Adrenal gland (tissue), 12 donors: ENCODE results near the gene PPP2R2C. TPM values are rescaled to one million over a fixed set of nuclear protein-coding genes. Genes with fewer than 3 reads are reported as not detected.
A peak's percentile ranks its signal among the peaks of the same experiment; 100 is the strongest.

Experiments
- DNase-seq, 7 donors: peaks; one replicate each; pipeline ENCODE4 v3.0.0-alpha.2; 2019 to 2020
- H3K27ac ChIP-seq, 5 donors: fragments of 200-600 bp; sonication (generic) in 4 of 5; 1 replicate in 3 of 5; 2 replicates in 2 of 5; pipeline versions ENCODE4 v1.5.1 to v1.8.0; 2016 to 2020; ENCODE audit warnings: mild to moderate bottlenecking in 1 of 5
- H3K27me3 ChIP-seq: fragments of 200-600 bp; 2 replicates; pipeline ENCODE4 v1.8.0; 2021
- H3K36me3 ChIP-seq, 2 donors: fragments of 200-600 bp; replicated peaks in 1 of 2; 1 replicate in 1 of 2; 2 replicates in 1 of 2; pipeline versions ENCODE4 v1.5.1 to v1.8.0; 2018 to 2022
- H3K4me1 ChIP-seq, 2 donors: fragments of 200-600 bp; replicated peaks in 1 of 2; 1 replicate in 1 of 2; 2 replicates in 1 of 2; pipeline versions ENCODE4 v1.5.1 to v1.8.0; 2018 to 2021
- H3K4me3 ChIP-seq, 4 donors: fragments of 200-600 bp; sonication (generic) in 3 of 4; one replicate each; pipeline ENCODE4 v1.5.1; 2016 to 2018
- H3K9me3 ChIP-seq, 3 donors: fragments of 200-600 bp; sonication (generic) in 1 of 3; replicated peaks in 1 of 3; 1 replicate in 2 of 3; 2 replicates in 1 of 3; pipeline versions ENCODE4 v1.5.1 to v1.8.0; 2016 to 2021
- POLR2A ChIP-seq, 2 donors: fragments of 450-650 bp; IDR thresholded peaks; one replicate each; pipeline ENCODE4 v1.6.1; 2017; ENCODE audit warnings: antibody characterized with exemption in 2 of 2, mild to moderate bottlenecking in 2 of 2, moderate library complexity in 1 of 2
- WGBS, 4 donors: extraction: QIAGEN DNeasy Blood & Tissue Kit in 2 of 4; methylation state at CpG; one replicate each; pipeline versions ENCODE4 v1.1.5 to v1.1.7; 2013 to 2017; 5-methylcytosine and 5-hydroxymethylcytosine counted together
- intact Hi-C, 2 donors: fragments of 100-400 bp; cut with DNase I; formaldehyde crosslinking; loops; one replicate each; pipeline versions ENCODE4 v1.14.1 to v1.15.0; 2022 to 2023
- polyA plus RNA-seq, 3 donors: library from polyadenylated mRNA; stranded (reverse); fragments of 200-250 nt in 2 of 3; fragments of 350-450 nt in 1 of 3; fragmentation: Illumina TruSeq in 1 of 3; extraction: RNeasy Lipid Tissue Mini Kit (QIAGEN cat#74804) in 1 of 3; gene quantifications; one replicate each; pipeline ENCODE4 v1.2.3, GENCODE V29; 2013 to 2014
- total RNA-seq, 9 donors: library from RNA; depleted of rRNA in 4 of 9; stranded (reverse); fragments of >200 nt in 4 of 9; fragments of 120-200 nt in 1 of 9; fragmentation: NEBNext Ultra II Directional in 1 of 9; extraction: Animal tissue kit (Norgen Biotek cat#: 25700) in 1 of 9; gene quantifications; one replicate each; pipeline versions ENCODE4 v1.1.0 to v1.2.4, GENCODE V29; 2013 to 2023
- TF ChIP-seq, protein P1 (sequence below), 6 experiments: fragments of 450-650 bp in 4 of 6; fragments of 200-600 bp in 2 of 6; sonication (generic) in 1 of 6; IDR thresholded peaks; 1 replicate in 5 of 6; 2 replicates in 1 of 6; pipeline versions ENCODE4 v1.5.1 to v1.8.0; 2016 to 2021; ENCODE audit warnings: antibody characterized with exemption in 6 of 6, mild to moderate bottlenecking in 2 of 6, moderate library complexity in 1 of 6
- donor health status: healthy with polysubstance abuse.
- donor health status: Bipolar disorder and iron deficiency.
- donor health status: DM: yes; HTN: yes; CAD: no.
- donor health status: DM: no; HTN: no; CAD: no.
- donor health status: DM: no; HTN: no; CAD: no.
- donor health status: DM: yes; HTN: yes; CAD: no.

The PPP2R2C gene
- total and polyA plus RNA-seq, 12 donors = 0.17 to 7.2 (median 2.0) TPM; not detected in 3

DNA sequence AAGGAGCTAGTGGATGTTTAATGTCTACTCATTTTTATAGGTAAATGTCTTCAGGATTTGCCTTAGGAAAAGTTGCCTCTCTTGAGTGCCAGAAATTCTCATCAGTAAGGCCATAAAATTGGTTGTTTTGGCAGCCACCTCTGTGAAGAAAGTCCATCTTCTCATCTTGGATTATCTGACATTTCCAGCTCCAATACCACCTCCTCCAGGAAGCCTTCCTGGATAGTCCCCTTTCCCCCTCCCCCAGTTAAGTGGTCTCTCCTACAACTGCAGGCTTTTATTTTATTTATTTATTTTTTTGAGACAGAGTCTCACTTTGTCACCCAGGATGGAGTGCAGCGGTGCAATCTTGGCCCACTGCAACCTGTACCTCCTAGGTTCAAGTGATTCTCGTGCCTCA lies 87.1 kb downstream of the PPP2R2C start:
- Histone ChIP-seq H3K27me3 (no peaks in the 10 kb centered on the region), H3K9me3 (no peaks in the 10 kb centered on the region), H3K27ac (no peak overlapping the region), H3K36me3 (no peaks in the 10 kb centered on the region), H3K4me3 (no peak overlapping the region), H3K4me1 (no peaks in the 10 kb centered on the region)
- intact Hi-C loops = no loop called here
- TF ChIP-seq POLR2A (IDR thresholded peaks at IDR 0.05) = no peak
- TF ChIP-seq, protein P1, sequence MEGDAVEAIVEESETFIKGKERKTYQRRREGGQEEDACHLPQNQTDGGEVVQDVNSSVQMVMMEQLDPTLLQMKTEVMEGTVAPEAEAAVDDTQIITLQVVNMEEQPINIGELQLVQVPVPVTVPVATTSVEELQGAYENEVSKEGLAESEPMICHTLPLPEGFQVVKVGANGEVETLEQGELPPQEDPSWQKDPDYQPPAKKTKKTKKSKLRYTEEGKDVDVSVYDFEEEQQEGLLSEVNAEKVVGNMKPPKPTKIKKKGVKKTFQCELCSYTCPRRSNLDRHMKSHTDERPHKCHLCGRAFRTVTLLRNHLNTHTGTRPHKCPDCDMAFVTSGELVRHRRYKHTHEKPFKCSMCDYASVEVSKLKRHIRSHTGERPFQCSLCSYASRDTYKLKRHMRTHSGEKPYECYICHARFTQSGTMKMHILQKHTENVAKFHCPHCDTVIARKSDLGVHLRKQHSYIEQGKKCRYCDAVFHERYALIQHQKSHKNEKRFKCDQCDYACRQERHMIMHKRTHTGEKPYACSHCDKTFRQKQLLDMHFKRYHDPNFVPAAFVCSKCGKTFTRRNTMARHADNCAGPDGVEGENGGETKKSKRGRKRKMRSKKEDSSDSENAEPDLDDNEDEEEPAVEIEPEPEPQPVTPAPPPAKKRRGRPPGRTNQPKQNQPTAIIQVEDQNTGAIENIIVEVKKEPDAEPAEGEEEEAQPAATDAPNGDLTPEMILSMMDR (IDR thresholded peaks at IDR 0.05) = no peak
- WGBS, 4 donors = 87 to 100% (median 91%) methylated on average over 2 of the region's 2 CpGs
- DNase-seq = no peak

DNA sequence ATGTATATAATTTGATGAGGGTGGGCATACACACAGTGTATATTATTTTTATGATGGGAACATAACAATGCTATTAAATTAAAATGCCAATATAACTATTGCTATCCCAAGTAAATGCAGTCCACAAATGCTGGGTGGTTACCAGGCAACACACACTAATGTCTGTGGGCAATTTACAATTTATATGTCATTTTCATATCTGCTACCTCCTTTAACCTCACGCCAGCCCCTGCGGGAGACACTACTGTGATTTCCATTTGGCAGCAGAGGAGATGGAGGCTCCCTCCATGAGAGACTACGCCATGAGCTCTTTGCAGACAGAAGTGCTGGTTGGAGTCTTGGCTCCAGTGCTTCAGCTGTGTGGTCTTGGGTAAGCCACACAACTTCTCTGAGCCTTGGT lies 87.9 kb downstream of the PPP2R2C start:
- H3K27me3 ChIP-seq = no peaks in the 10 kb centered on the region
- TF ChIP-seq, protein P1 (IDR thresholded peaks at IDR 0.05) = no peak
- no peak for TF ChIP-seq POLR2A (IDR thresholded peaks at IDR 0.05)
- H3K4me3 ChIP-seq = no peak overlapping the region
- H3K36me3 ChIP-seq = no peaks in the 10 kb centered on the region
- no peaks in the 10 kb centered on the region for H3K9me3 ChIP-seq
- intact Hi-C loops = no loop called here
- no peaks in the 10 kb centered on the region for H3K4me1 ChIP-seq
- H3K27ac ChIP-seq = no peak overlapping the region
- no peak for DNase-seq
- WGBS, 4 donors = 45 to 79% (median 79%) methylated on average over 3 of the region's 3 CpGs

- Histone ChIP-seq H3K27me3 (no peaks in the 10 kb centered on the region), H3K9me3 (no peaks in the 10 kb centered on the region), H3K27ac (no peak overlapping the region), H3K4me1 (no peaks in the 10 kb centered on the region), H3K4me3 (no peak overlapping the region), H3K36me3 (no peaks in the 10 kb centered on the region)
- TF ChIP-seq, protein P1 (IDR thresholded peaks at IDR 0.05) = no peak
- TF ChIP-seq POLR2A (IDR thresholded peaks at IDR 0.05) = no peak
- no peak for DNase-seq
- whole genome bisulfite sequencing, 4 donors = 43 to 61% (median 53%) methylated on average over 9 of the region's 9 CpGs
- intact Hi-C loops = no loop called here
Measured at GRCh38 chr4:6383929-6384328, 88.5 kb downstream of the PPP2R2C start.

DNA sequence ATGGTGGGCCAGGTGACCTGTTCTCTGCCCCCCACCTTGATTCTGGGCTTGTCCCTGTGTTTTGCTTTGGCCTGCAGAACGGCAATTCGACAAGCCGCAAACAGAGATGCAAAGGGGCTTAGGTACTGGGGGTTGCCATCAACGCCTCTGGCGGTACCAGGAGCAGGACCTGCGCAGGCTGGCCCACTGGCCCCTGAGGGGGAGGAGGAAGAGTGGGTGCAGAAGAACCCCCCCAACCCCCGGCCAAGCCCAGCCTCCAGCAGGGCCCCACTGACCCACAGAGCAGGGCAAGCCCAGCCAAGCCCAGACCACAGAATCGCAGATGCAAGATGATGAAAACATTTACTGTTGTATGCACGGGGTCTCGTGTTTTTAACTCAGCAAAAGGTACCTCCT lies 89.4 kb downstream of the PPP2R2C start:
- Histone ChIP-seq H3K9me3 (no peaks in the 10 kb centered on the region), H3K27ac (peak overlapping the region in 1 of 5 donors; percentile 56), H3K36me3 (no peaks in the 10 kb centered on the region), H3K4me3 (no peak overlapping the region), H3K4me1 (no peaks in the 10 kb centered on the region), H3K27me3 (no peaks in the 10 kb centered on the region)
- no peak for DNase-seq
- TF ChIP-seq, protein P1 (IDR thresholded peaks at IDR 0.05) = no peak
- TF ChIP-seq POLR2A (IDR thresholded peaks at IDR 0.05) = no peak
- 71 to 88% (median 81%) methylated on average over 3 to 10 of the region's 10 CpGs for WGBS, 4 donors
- intact Hi-C loops = no loop called here
